Caco-2 (cell line): ENCODE measurements around the gene PLIN5. TPM values are rescaled to one million over a fixed set of nuclear protein-coding genes. Genes with fewer than 3 reads are reported as not detected.

ENCODE experiments used
- BruUV-seq: library from RNA; stranded (reverse); fragments of 400-500 nt; replicated peaks from 2 replicates; lab custom pipeline; 2021; lab: Mats Ljungman, UMichigan
- CTCF ChIA-PET: fragments of 300-600 bp; sonication (Branson Sonifier 250); formaldehyde crosslinking; loops from one replicate; lab custom pipeline; 2022; ENCODE audit warnings: antibody characterized with exemption; lab: Charles Lee
- POLR2A ChIA-PET: fragments of 300-600 bp; sonication (Branson Sonifier 250); formaldehyde crosslinking; loops from one replicate; lab custom pipeline; 2022; ENCODE audit warnings: antibody characterized with exemption; lab: Charles Lee
- DNase-seq, 2 experiments: peaks; one replicate each; pipeline versions ENCODE4 v3.0.0 to v3.0.0-alpha.2; 2020 to 2022
- H3K27me3 ChIP-seq: replicated peaks from 2 replicates; pipeline ENCODE4 v1.6.0; 2011; ENCODE audit warnings: low read length; ENCODE audit not compliant: control insufficient read depth, insufficient read depth
- H3K36me3 ChIP-seq: 2 replicates; pipeline ENCODE4 v1.5.1; 2011; ENCODE audit warnings: low read length; ENCODE audit not compliant: control insufficient read depth, insufficient read depth
- H3K4me1 ChIP-seq: fragments of 250-450 bp; sonication (Bioruptor Pico); 2 replicates; pipeline ENCODE4 v1.5.1; 2020; ENCODE audit warnings: mild to moderate bottlenecking
- H3K4me3 ChIP-seq: 2 replicates; pipeline ENCODE4 v1.5.1; 2011; ENCODE audit warnings: low read depth, mild to moderate bottlenecking, control low read depth, low read length
- H3K9me3 ChIP-seq: fragments of 250-450 bp; sonication (Bioruptor Pico); 2 replicates; pipeline ENCODE4 v1.5.1; 2020; ENCODE audit warnings: mild to moderate bottlenecking, moderate library complexity
- H3K27ac Mint-ChIP-seq: one replicate; pipeline ENCODE4 v1.8.0; 2022; ENCODE audit warnings: mixed read lengths; ENCODE audit not compliant: unreplicated experiment
- H3K27me3 Mint-ChIP-seq: one replicate; pipeline ENCODE4 v1.8.0; 2022; ENCODE audit warnings: mixed read lengths; ENCODE audit not compliant: insufficient read depth, unreplicated experiment
- H3K36me3 Mint-ChIP-seq: one replicate; pipeline ENCODE4 v1.8.0; 2022; ENCODE audit warnings: mild to moderate bottlenecking, mixed read lengths; ENCODE audit not compliant: insufficient read depth, unreplicated experiment
- H3K4me1 Mint-ChIP-seq: one replicate; pipeline ENCODE4 v1.8.0; 2022; ENCODE audit warnings: low read depth, mixed read lengths; ENCODE audit not compliant: unreplicated experiment
- H3K4me3 Mint-ChIP-seq: one replicate; pipeline ENCODE4 v1.8.0; 2022; ENCODE audit warnings: mild to moderate bottlenecking, moderate library complexity, mixed read lengths; ENCODE audit not compliant: unreplicated experiment
- H3K9me3 Mint-ChIP-seq: one replicate; pipeline ENCODE4 v1.8.0; 2022; ENCODE audit warnings: mixed read lengths; ENCODE audit not compliant: unreplicated experiment
- CTCF ChIP-seq, 2 experiments: fragments of 200-600 bp in 1 of 2; IDR thresholded peaks; 1 replicate in 1 of 2; 2 replicates in 1 of 2; pipeline versions ENCODE4 v1.5.1 to v1.8.0; 2011 to 2022; ENCODE audit warnings: antibody characterized with exemption in 1 of 2, control low read depth in 1 of 2, inconsistent platforms in 1 of 2, low read depth in 1 of 2, low read length in 1 of 2, mild to moderate bottlenecking in 1 of 2, moderate library complexity in 1 of 2; ENCODE audit not compliant: insufficient read depth in 1 of 2, severe bottlenecking in 1 of 2, unreplicated experiment in 1 of 2
- intact Hi-C: fragments of 100-400 bp; cut with micrococcal nuclease; formaldehyde crosslinking; loops from one replicate; pipeline ENCODE4 v1.10.0; 2022; ENCODE audit not compliant: unreplicated experiment
- total RNA-seq: library from RNA; stranded (reverse); gene quantifications from 2 replicates; pipeline ENCODE4 v1.2.3, GENCODE V29; 2022

Gene PLIN5
- total RNA-seq, 1 experiment from 2014 or later: 0.73 TPM

- Mint-ChIP-seq H3K36me3 (no peaks in the 10 kb centered on the region), H3K27ac (no peak overlapping the region), H3K4me3 (no peak overlapping the region), H3K27me3 (peaks cover 8% of the 10 kb centered on the region), H3K4me1 (peaks cover 15% of the 10 kb centered on the region), H3K9me3 (no peaks in the 10 kb centered on the region)
- no TSS peak for BruUV-seq
- Histone ChIP-seq H3K4me1 (peaks cover 13% of the 10 kb centered on the region; the same call in 1 of the 2 replicates), H3K4me3 (no peak overlapping the region), H3K27me3 (no peaks in the 10 kb centered on the region), H3K36me3 (no peaks in the 10 kb centered on the region), H3K9me3 (no peaks in the 10 kb centered on the region)
- CTCF ChIA-PET: interaction anchor here (0.6 to 2.0 kb wide), 4 partner anchors 7 to 430 kb away, joined by 3 to 9 read pairs (median 3); no protein-coding TSS in a partner anchor
- TF ChIP-seq CTCF (IDR thresholded peaks at IDR 0.05; ENCODE audit: insufficient read depth in 1 of 2, low read depth in 1 of 2, low read length in 1 of 2, severe bottlenecking in 1 of 2, unreplicated experiment in 1 of 2): no peak
- intact Hi-C loops: no loop called here
- POLR2A ChIA-PET: no interaction called here
- DNase-seq: no peak
Measured at GRCh38 chr19:4577020-4577782, 42.2 kb upstream of the PLIN5 start.

DNA sequence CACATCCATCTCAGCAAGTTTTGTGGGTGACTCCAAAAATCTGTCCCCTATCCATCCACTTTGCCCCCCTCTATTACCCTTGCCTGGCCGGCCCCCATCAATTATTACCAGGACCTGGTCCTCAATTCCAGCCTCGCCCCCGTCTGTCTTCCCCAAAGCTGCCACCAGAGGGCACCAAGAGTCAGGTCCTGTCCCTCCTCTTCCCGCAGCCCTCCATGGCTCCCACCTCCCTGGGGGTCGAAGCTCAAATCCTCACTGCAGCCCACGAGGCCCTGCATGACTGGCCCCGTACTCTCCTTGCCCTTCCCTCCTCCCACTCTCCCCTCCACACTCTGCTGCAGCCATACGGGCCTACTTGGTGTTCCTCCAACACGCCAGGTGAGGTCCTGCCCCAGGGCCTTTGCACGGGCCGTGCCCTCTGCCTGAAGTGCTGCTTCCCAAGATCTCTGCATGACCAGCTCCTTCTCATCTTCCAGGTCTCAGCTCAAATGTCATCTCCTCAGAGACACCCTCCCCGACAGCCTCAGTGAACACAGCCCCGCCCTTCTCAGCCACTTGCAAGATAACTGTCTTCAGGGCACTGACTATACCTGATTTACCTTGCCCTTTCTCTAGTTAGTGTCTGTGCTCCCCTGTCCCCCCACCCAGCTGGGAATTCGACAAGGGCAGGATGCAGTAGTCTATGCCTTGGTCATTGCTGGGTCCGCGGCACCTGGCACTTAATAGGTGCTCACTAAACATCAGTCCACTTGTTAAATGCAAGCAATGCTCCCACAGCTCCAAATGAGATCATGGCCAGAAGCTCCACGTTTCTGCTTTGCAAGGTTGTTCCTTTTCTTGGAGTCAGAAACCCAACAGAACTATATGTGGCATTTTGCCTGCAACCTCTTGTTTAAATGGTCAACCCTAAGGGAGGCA is 41.3 kb upstream of the PLIN5 start:
- H3K27me3 ChIP-seq: no peaks in the 10 kb centered on the region
- Mint-ChIP-seq H3K4me3 (no peak overlapping the region), H3K9me3 (no peaks in the 10 kb centered on the region), H3K36me3 (no peaks in the 10 kb centered on the region), H3K4me1 (peaks cover 10% of the 10 kb centered on the region), H3K27ac (no peak overlapping the region), H3K27me3 (peaks cover 4% of the 10 kb centered on the region)
- no peaks in the 10 kb centered on the region for H3K9me3 ChIP-seq
- no TSS peak for BruUV-seq
- intact Hi-C loops: no loop called here
- peak; percentile 74 to 78 for DNase-seq
- peak; percentile 43 to 65 for TF ChIP-seq CTCF (IDR thresholded peaks at IDR 0.05; ENCODE audit: insufficient read depth in 1 of 2, low read depth in 1 of 2, low read length in 1 of 2, severe bottlenecking in 1 of 2, unreplicated experiment in 1 of 2)
- H3K4me3 ChIP-seq: no peak overlapping the region
- peaks cover 8% of the 10 kb centered on the region; the same call in 1 of the 2 replicates for H3K4me1 ChIP-seq
- ChIA-PET POLR2A (no interaction called here), CTCF (interaction anchor here (0.7 to 2.0 kb wide), 5 partner anchors 8 to 908 kb away, joined by 3 to 9 read pairs (median 3); no protein-coding TSS in a partner anchor)
- no peaks in the 10 kb centered on the region for H3K36me3 ChIP-seq
